ENCODE measurements around the gene ASCC3.

The ASCC3 gene

DNA sequence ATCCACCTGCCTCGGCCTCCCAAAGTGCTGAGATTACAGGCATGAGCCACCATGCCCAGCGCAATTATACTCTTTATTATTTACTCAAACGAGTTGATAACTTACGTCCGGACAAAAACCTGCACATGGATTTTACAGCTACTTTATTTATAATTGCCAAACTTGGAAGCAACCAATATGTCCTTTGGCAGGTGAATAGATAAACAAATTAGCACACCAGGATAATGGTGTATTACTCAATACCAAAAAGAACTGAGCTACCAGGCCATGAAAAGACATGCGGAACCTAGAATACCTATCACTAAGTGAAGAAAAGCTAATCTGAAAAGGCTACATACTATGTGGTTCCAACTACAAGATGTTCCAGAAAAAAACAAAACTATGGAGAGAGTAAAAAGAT lies 168.1 kb downstream of the ASCC3 start:
- no peak overlapping the region for H3K4me3 ChIP-seq (ENCODE audit: severe bottlenecking)
- H3K4me1 ChIP-seq (ENCODE audit: insufficient read depth, poor library complexity, severe bottlenecking): no peaks in the 10 kb centered on the region
- TF ChIP-seq, protein P1, sequence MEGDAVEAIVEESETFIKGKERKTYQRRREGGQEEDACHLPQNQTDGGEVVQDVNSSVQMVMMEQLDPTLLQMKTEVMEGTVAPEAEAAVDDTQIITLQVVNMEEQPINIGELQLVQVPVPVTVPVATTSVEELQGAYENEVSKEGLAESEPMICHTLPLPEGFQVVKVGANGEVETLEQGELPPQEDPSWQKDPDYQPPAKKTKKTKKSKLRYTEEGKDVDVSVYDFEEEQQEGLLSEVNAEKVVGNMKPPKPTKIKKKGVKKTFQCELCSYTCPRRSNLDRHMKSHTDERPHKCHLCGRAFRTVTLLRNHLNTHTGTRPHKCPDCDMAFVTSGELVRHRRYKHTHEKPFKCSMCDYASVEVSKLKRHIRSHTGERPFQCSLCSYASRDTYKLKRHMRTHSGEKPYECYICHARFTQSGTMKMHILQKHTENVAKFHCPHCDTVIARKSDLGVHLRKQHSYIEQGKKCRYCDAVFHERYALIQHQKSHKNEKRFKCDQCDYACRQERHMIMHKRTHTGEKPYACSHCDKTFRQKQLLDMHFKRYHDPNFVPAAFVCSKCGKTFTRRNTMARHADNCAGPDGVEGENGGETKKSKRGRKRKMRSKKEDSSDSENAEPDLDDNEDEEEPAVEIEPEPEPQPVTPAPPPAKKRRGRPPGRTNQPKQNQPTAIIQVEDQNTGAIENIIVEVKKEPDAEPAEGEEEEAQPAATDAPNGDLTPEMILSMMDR (IDR thresholded peaks at IDR 0.05; ENCODE audit: poor library complexity, severe bottlenecking): no peak
- no peak for ATAC-seq (ENCODE audit: low read depth)
- H3K27me3 ChIP-seq (ENCODE audit: insufficient read depth, poor library complexity, severe bottlenecking): no peaks in the 10 kb centered on the region
- peaks cover 51% of the 10 kb centered on the region for H3K36me3 ChIP-seq (ENCODE audit: low read depth)
- H3K9me3 ChIP-seq (ENCODE audit: severe bottlenecking): no peaks in the 10 kb centered on the region
- no peak overlapping the region for H3K27ac ChIP-seq (ENCODE audit: poor library complexity, severe bottlenecking)
- no peak for DNase-seq (ENCODE audit: low spot score)

DNA sequence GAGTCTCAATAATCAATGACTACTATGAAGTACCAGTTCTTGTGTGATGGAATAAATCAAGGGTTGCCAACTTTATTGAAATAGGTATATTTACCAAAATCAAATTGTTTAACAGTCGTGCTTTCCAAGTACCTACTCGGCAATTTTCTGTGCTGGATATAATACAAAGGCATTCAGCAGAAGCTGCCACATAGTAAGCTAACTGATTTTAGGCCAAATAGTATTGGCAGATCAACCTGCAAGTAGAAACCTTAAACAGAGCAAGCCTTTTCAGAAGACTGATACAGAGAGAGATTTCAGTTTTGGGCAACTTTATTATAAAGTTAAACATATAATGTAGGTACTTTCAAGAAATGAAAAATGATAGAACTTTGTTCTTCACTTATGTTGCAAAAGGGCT lies 174.6 kb downstream of the ASCC3 start:
- no peak for DNase-seq (ENCODE audit: low spot score)
- 0 out of 2 replicates have a peak, but pooled peaks cover 12% of the 10 kb centered on the region for H3K36me3 ChIP-seq (ENCODE audit: low read depth)
- no peaks in the 10 kb centered on the region for H3K27me3 ChIP-seq (ENCODE audit: insufficient read depth, poor library complexity, severe bottlenecking)
- TF ChIP-seq, protein P1 (IDR thresholded peaks at IDR 0.05; ENCODE audit: poor library complexity, severe bottlenecking): no peak
- H3K4me1 ChIP-seq (ENCODE audit: insufficient read depth, poor library complexity, severe bottlenecking): no peaks in the 10 kb centered on the region
- no peaks in the 10 kb centered on the region for H3K9me3 ChIP-seq (ENCODE audit: severe bottlenecking)
- H3K4me3 ChIP-seq (ENCODE audit: severe bottlenecking): no peak overlapping the region
- no peak for ATAC-seq (ENCODE audit: low read depth)
- no peak overlapping the region for H3K27ac ChIP-seq (ENCODE audit: poor library complexity, severe bottlenecking)

DNA sequence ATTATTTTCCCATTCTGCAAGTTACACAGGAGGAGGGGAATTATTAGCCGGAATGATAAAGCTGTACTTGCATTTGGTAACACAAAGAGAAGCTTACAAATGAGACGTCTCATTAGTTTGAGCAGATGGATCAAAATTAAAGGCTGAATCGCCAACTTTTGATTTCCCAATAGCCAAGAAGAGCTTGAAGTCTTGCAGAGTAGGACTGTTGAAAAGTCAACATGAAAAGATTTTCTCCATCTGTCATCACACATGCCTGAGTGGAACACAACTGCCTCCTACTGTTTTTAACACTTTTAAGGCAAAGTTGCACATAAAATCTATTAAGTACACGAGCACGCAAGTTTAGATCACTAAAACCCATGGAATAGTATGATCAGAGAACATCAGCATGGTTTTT lies 176.2 kb downstream of the ASCC3 start:
- no peak for DNase-seq (ENCODE audit: low spot score)

DNA sequence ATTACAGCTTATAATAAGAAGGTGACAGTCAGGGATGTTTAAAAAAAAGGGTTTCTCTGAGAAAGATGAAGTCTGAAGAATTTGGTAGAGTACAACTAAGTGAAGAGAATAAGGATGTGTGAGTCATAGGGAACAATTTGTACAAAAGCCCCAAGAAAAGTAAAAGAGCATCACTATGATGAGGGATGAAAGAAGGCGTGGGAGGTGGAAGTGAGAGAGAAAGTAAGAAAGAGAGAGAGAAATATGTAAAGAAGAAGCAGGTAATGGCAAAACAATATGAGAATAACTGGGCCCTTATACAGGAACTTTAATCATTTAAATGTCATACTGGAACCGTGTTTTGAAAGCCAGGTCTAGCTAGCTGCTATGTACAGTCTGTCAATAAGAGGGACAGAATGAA lies 179.4 kb downstream of the ASCC3 start:
- DNase-seq (ENCODE audit: low spot score): no peak
- Histone ChIP-seq H3K36me3 (ENCODE audit: low read depth) (peaks cover 26% of the 10 kb centered on the region; the same call in 1 of the 2 replicates), H3K9me3 (ENCODE audit: severe bottlenecking) (no peaks in the 10 kb centered on the region), H3K4me3 (ENCODE audit: severe bottlenecking) (no peak overlapping the region), H3K27me3 (ENCODE audit: insufficient read depth, poor library complexity, severe bottlenecking) (no peaks in the 10 kb centered on the region), H3K27ac (ENCODE audit: poor library complexity, severe bottlenecking) (no peak overlapping the region), H3K4me1 (ENCODE audit: insufficient read depth, poor library complexity, severe bottlenecking) (no peaks in the 10 kb centered on the region)
- TF ChIP-seq, protein P1 (IDR thresholded peaks at IDR 0.05; ENCODE audit: poor library complexity, severe bottlenecking): no peak
- ATAC-seq (ENCODE audit: low read depth): no peak

More for the DNA sequence above, 176.2 kb downstream of the ASCC3 start:
- Histone ChIP-seq H3K9me3 (ENCODE audit: severe bottlenecking) (no peaks in the 10 kb centered on the region), H3K4me3 (ENCODE audit: severe bottlenecking) (no peak overlapping the region), H3K36me3 (ENCODE audit: low read depth) (peaks cover 25% of the 10 kb centered on the region; the same call in 1 of the 2 replicates), H3K4me1 (ENCODE audit: insufficient read depth, poor library complexity, severe bottlenecking) (no peaks in the 10 kb centered on the region), H3K27ac (ENCODE audit: poor library complexity, severe bottlenecking) (no peak overlapping the region), H3K27me3 (ENCODE audit: insufficient read depth, poor library complexity, severe bottlenecking) (no peaks in the 10 kb centered on the region)
- no peak for ATAC-seq (ENCODE audit: low read depth)
- TF ChIP-seq, protein P1 (IDR thresholded peaks at IDR 0.05; ENCODE audit: poor library complexity, severe bottlenecking): no peak

DNA sequence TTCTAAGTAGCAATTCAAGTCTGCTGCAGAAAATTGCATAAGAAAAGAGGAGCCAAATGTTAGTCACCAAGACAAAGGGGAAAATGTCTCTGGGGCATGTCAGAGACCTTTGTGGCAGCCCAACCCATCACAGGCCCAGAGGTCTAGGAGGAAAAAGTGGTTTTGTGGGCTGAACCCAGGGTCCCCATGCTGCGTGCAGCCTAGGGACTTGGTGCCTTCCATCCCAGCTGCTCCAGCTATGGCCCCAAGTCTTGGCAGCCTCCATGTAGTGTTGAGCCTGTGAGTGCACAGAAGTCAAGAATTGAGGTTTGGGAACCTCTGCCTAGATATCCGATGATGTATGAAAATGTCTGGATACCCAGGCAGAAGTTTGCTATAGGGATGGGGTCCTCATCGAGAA lies 181.1 kb downstream of the ASCC3 start:
- no peak overlapping the region for H3K27ac ChIP-seq (ENCODE audit: poor library complexity, severe bottlenecking)
- no peaks in the 10 kb centered on the region for H3K27me3 ChIP-seq (ENCODE audit: insufficient read depth, poor library complexity, severe bottlenecking)
- no peak for ATAC-seq (ENCODE audit: low read depth)
- no peak overlapping the region for H3K4me3 ChIP-seq (ENCODE audit: severe bottlenecking)
- H3K36me3 ChIP-seq (ENCODE audit: low read depth): peaks cover 26% of the 10 kb centered on the region; the same call in 1 of the 2 replicates
- TF ChIP-seq, protein P1 (IDR thresholded peaks at IDR 0.05; ENCODE audit: poor library complexity, severe bottlenecking): no peak
- no peaks in the 10 kb centered on the region for H3K4me1 ChIP-seq (ENCODE audit: insufficient read depth, poor library complexity, severe bottlenecking)
- H3K9me3 ChIP-seq (ENCODE audit: severe bottlenecking): no peaks in the 10 kb centered on the region
- DNase-seq (ENCODE audit: low spot score): no peak
